Common myeloid progenitor, CD34-positive (primary cell): ENCODE data around the gene CEP131.

Source experiments
- CTCF ChIA-PET: fragments of 350-600 bp; sonication (Branson Sonifier 250); formaldehyde crosslinking; loops from one replicate; lab custom pipeline; 2021; ENCODE audit warnings: antibody characterized with exemption; lab: Charles Lee
- POLR2A ChIA-PET: fragments of 350-600 bp; sonication (Branson Sonifier 250); formaldehyde crosslinking; loops from one replicate; lab custom pipeline; 2021; ENCODE audit warnings: antibody characterized with exemption; lab: Charles Lee
- DNase-seq, 3 donors: peaks; one replicate each; pipeline versions ENCODE4 v3.0.0 to v3.0.0-alpha.2; 2013
- H3K27ac ChIP-seq, 2 experiments: 1 replicate in 1 of 2; 2 replicates in 1 of 2; pipeline ENCODE4 v1.7.0; 2013; ENCODE audit warnings: inconsistent platforms in 2 of 2, low read length in 2 of 2, mild to moderate bottlenecking in 2 of 2, low read depth in 1 of 2, moderate library complexity in 1 of 2; ENCODE audit not compliant: severe bottlenecking in 2 of 2, insufficient read depth in 1 of 2, poor library complexity in 1 of 2
- H3K27me3 ChIP-seq, 5 experiments: replicated peaks in 2 of 5; 1 replicate in 3 of 5; 2 replicates in 2 of 5; pipeline versions ENCODE4 v1.6.1 to v1.7.0; 2013; ENCODE audit warnings: low read length in 4 of 5, mild to moderate bottlenecking in 2 of 5, moderate library complexity in 2 of 5, inconsistent platforms in 1 of 5; ENCODE audit not compliant: insufficient read depth in 5 of 5, control insufficient read depth in 4 of 5
- H3K36me3 ChIP-seq, 4 experiments: 1 replicate in 2 of 4; 2 replicates in 2 of 4; pipeline versions ENCODE4 v1.6.1 to v1.7.0; 2013; ENCODE audit warnings: low read length in 3 of 4, control low read depth in 1 of 4, mild to moderate bottlenecking in 1 of 4; ENCODE audit not compliant: control insufficient read depth in 4 of 4, insufficient read depth in 4 of 4
- H3K4me1 ChIP-seq, 4 experiments: 1 replicate in 3 of 4; 2 replicates in 1 of 4; pipeline versions ENCODE4 v1.6.1 to v1.7.1; 2013; ENCODE audit warnings: low read length in 3 of 4, mild to moderate bottlenecking in 3 of 4, control low read depth in 1 of 4, inconsistent platforms in 1 of 4, moderate library complexity in 1 of 4; ENCODE audit not compliant: control insufficient read depth in 4 of 4, insufficient read depth in 4 of 4; ENCODE audit errors: control extremely low read depth in 1 of 4
- H3K4me3 ChIP-seq, 7 experiments: 1 replicate in 4 of 7; 2 replicates in 3 of 7; pipeline versions ENCODE4 v1.5.1 to v1.7.0; 2013; ENCODE audit warnings: mild to moderate bottlenecking in 7 of 7, low read length in 6 of 7, moderate library complexity in 6 of 7, inconsistent platforms in 2 of 7, low read depth in 2 of 7, control low read depth in 1 of 7; ENCODE audit not compliant: insufficient read depth in 4 of 7, control insufficient read depth in 1 of 7; ENCODE audit errors: extremely low read depth in 1 of 7
- H3K9me3 ChIP-seq, 5 experiments: 1 replicate in 4 of 5; 2 replicates in 1 of 5; pipeline versions ENCODE4 v1.6.1 to v1.7.1; 2013; ENCODE audit warnings: low read length in 4 of 5, mild to moderate bottlenecking in 2 of 5, inconsistent platforms in 1 of 5, low read depth in 1 of 5, moderate library complexity in 1 of 5; ENCODE audit not compliant: control insufficient read depth in 4 of 5, insufficient read depth in 2 of 5; ENCODE audit errors: control extremely low read depth in 1 of 5
- WGBS: methylation state at CpG from one replicate; pipeline ENCODE4 v1.1.5; 2013; ENCODE audit not compliant: insufficient coverage; 5-methylcytosine and 5-hydroxymethylcytosine counted together

CEP131 gene

GRCh38 chr17:81223762-81224130, 981 bp upstream of the CEP131 start:
- no peak overlapping the region for H3K27ac ChIP-seq
- peaks cover 0 to 4% (median 0%) of the 10 kb centered on the region in 5 experiments for H3K9me3 ChIP-seq
- ChIA-PET POLR2A (no interaction called here), CTCF (interaction anchor here (0.8 kb wide), 1 partner anchor 10 kb away, joined by 3 read pairs; no protein-coding TSS in a partner anchor)
- peak overlapping the region in 6 of 7 experiments; percentile 9 to 63 (median 50) for H3K4me3 ChIP-seq
- peak; percentile 61 to 85 (median 83) for DNase-seq
- H3K36me3 ChIP-seq: peaks cover 2 to 11% (median 7%) of the 10 kb centered on the region in 4 experiments
- peaks cover 5 to 38% (median 35%) of the 10 kb centered on the region in 4 experiments for H3K4me1 ChIP-seq
- 0% methylated on average over 6 of the region's 11 CpGs for WGBS
- no peaks in the 10 kb centered on the region for H3K27me3 ChIP-seq

DNA sequence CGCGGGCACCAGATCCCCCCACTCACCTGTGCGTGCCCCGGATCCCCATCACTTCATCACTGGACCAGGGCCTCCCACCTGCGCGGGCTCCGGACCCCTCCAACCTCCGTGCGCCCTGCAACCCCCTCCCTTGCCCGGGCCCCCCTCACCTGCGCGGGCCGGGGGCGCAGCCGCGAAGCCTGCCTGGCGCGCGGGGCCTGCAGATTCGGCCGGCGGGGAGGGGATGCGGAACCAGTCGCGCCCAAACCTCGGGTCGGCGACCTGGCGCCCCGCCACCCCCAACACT, 202 bp downstream of the CEP131 start:
- Histone ChIP-seq H3K4me1 (peaks cover 5 to 26% (median 25%) of the 10 kb centered on the region in 4 experiments), H3K36me3 (peaks cover 2 to 17% (median 10%) of the 10 kb centered on the region in 4 experiments), H3K4me3 (peak overlapping the region; percentile 59 to 83 (median 77)), H3K9me3 (peaks cover 0 to 4% (median 0%) of the 10 kb centered on the region in 5 experiments), H3K27ac (peak overlapping the region in 1 of 2 experiments; percentile 64), H3K27me3 (no peaks in the 10 kb centered on the region)
- POLR2A ChIA-PET: interaction anchor here (0.6 kb wide), 1 partner anchor 339 kb away, joined by 3 read pairs; no protein-coding TSS in a partner anchor
- WGBS: 0% methylated on average over 21 of the region's 30 CpGs
- DNase-seq: no peak
- CTCF ChIA-PET: interaction anchor here (1.0 kb wide), 1 partner anchor 9 kb away, joined by 3 read pairs; no protein-coding TSS in a partner anchor

DNA sequence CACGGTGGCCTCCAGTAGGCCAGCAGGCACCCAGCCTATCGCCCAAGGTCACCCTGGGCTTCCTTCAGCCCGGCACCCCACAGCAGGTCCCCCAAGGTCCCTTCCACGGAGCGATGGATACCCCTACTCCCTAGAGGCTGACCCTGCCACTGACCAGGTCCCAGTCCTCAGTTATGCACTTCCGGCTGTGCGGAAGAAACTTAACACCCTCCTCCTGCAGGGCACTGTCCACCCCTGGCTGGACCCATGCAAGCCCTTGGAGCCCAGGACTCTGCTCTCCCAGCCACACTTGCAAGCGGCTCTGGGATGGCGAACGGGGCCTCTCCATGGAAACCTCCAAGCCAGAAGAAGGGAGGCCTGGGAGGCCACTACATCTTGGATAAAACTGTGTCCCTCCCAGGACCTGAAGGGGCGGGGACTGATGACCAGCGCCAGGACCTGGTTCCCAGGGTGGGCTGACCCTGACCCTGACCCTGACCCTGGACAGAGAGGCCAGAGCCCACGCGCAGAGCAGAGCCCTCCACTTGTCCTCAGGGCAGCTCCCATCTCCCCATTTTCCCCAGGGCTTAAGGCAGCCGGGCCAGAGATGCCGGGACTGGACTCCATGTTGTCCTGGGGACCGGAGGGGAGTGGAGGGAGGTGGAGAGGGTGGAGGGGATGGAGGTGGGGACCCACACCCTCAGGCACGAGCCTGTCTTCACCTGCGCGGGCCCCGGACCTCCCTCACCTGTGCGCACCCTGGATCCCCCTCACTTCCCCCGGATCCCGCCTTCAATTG, 734 bp downstream of the CEP131 start:
- Histone ChIP-seq H3K27ac (peak overlapping the region in 1 of 2 experiments; percentile 64), H3K9me3 (peaks cover 0 to 4% (median 0%) of the 10 kb centered on the region in 5 experiments), H3K36me3 (peaks cover 2 to 23% (median 14%) of the 10 kb centered on the region in 4 experiments), H3K4me3 (peak overlapping the region; percentile 59 to 83 (median 77)), H3K27me3 (no peaks in the 10 kb centered on the region), H3K4me1 (peaks cover 5 to 25% (median 25%) of the 10 kb centered on the region in 4 experiments)
- CTCF ChIA-PET: interaction anchor here (1.0 to 1.4 kb wide), 3 partner anchors 10 to 17 kb away, joined by 3 to 4 read pairs (median 4); partner anchors contain the start of genes NDUFAF8 and TEPSIN
- POLR2A ChIA-PET: no interaction called here
- WGBS: 39% methylated on average over 23 of the region's 24 CpGs
- no peak for DNase-seq

GRCh38 chr17:81221371-81221841, 1.4 kb downstream of the CEP131 start:
- no peak for DNase-seq

GRCh38 chr17:81219476-81220180, 3.1 kb downstream of the CEP131 start:
- 96% methylated on average over 24 of the region's 24 CpGs for WGBS
- CTCF ChIA-PET: interaction anchor here (1.0 to 2.8 kb wide), 3 partner anchors 9 to 77 kb away, joined by 3 to 9 read pairs (median 3); no protein-coding TSS in a partner anchor
- Histone ChIP-seq H3K27me3 (no peaks in the 10 kb centered on the region), H3K4me3 (no peak overlapping the region), H3K27ac (no peak overlapping the region), H3K36me3 (peaks cover 4 to 30% (median 19%) of the 10 kb centered on the region in 4 experiments), H3K9me3 (no peaks in the 10 kb centered on the region), H3K4me1 (peaks cover 5 to 25% (median 25%) of the 10 kb centered on the region in 4 experiments)
- no peak for DNase-seq
- POLR2A ChIA-PET: no interaction called here

More at GRCh38 chr17:81221371-81221841, 1.4 kb downstream of the CEP131 start:
- 94% methylated on average over 11 of the region's 11 CpGs for WGBS
- ChIA-PET POLR2A (no interaction called here), CTCF (interaction anchor here (1.3 to 2.8 kb wide), 3 partner anchors 11 to 79 kb away, joined by 4 to 9 read pairs (median 4); partner anchors contain the start of genes NDUFAF8 and TEPSIN)
- peaks cover 5 to 25% (median 25%) of the 10 kb centered on the region in 4 experiments for H3K4me1 ChIP-seq
- no peak overlapping the region for H3K27ac ChIP-seq
- H3K36me3 ChIP-seq: peaks cover 4 to 29% (median 19%) of the 10 kb centered on the region in 4 experiments
- peaks cover 0 to under 1% (median 0%) of the 10 kb centered on the region in 5 experiments for H3K9me3 ChIP-seq
- H3K4me3 ChIP-seq: no peak overlapping the region
- no peaks in the 10 kb centered on the region for H3K27me3 ChIP-seq

- ChIA-PET POLR2A (no interaction called here), CTCF (interaction anchor here (1.0 to 2.8 kb wide), 3 partner anchors 9 to 77 kb away, joined by 3 to 9 read pairs (median 3); no protein-coding TSS in a partner anchor)
- DNase-seq: no peak
- H3K4me1 ChIP-seq: peaks cover 5 to 22% (median 21%) of the 10 kb centered on the region in 4 experiments
- no peak overlapping the region for H3K27ac ChIP-seq
- WGBS: 100% methylated on average over 7 of the region's 11 CpGs
- H3K4me3 ChIP-seq: no peak overlapping the region
- peaks cover 4 to 30% (median 19%) of the 10 kb centered on the region in 4 experiments for H3K36me3 ChIP-seq
- H3K27me3 ChIP-seq: no peaks in the 10 kb centered on the region
- no peaks in the 10 kb centered on the region for H3K9me3 ChIP-seq
These were observed 3.8 kb downstream of the CEP131 start for GRCh38 chr17:81218991-81219390.
